ENCODE results near the gene PALB2. TPM values are rescaled to one million over a fixed set of nuclear protein-coding genes. Genes with fewer than 3 reads are reported as not detected.

The PALB2 gene
- 13.1 and 14.1 TPM in 2 replicates for total RNA-seq

DNA sequence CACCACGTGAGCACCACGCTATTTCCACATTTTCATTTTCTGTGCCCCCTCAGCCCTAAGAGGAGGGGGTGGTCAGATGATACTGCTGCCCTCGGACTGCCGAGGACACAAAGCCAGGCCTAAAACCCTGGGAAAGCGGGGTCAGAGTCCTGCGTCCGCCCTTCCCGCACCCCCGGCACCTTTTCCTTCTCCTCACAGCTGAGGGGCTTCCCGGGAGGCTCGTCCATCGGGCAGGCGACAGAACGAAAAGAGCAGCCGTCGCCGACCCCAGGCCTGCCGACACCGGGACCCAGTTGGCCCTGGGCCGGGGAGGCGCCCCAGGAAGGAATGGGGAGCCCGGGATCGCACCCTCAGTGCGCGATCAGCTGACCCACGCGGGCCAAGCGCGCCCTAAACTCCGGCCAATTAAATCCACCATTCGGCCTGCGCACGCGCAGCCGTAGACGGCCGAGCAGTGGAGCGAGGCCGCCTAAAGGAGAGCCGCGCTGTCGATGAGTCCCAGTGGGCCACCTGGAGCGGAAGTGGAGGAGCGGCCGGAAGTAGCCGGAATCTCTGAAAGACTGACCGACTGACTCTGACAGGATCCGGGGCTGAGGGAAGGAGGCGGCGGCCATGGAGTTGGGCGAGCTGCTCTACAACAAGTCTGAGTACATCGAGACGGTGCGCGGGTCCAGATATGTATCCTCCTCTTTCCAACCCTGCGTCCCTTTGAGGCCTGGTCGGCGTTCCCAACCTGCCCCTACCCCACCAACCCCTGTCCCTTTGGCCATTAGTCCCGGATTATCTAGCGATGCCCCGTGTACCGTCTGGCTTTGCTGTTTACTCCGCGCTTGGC, at the start of gene PALB2, which contains the start of gene DCTN5:
TSS of gene PALB2 (minus strand) at position 380 of the 835 bp plus-strand sequence. CDS start at position 227, 153 bp downstream.
TSS of gene DCTN5 (plus strand) at position 536 of the 835 bp plus-strand sequence. CDS start at position 613, 77 bp downstream.

DNA sequence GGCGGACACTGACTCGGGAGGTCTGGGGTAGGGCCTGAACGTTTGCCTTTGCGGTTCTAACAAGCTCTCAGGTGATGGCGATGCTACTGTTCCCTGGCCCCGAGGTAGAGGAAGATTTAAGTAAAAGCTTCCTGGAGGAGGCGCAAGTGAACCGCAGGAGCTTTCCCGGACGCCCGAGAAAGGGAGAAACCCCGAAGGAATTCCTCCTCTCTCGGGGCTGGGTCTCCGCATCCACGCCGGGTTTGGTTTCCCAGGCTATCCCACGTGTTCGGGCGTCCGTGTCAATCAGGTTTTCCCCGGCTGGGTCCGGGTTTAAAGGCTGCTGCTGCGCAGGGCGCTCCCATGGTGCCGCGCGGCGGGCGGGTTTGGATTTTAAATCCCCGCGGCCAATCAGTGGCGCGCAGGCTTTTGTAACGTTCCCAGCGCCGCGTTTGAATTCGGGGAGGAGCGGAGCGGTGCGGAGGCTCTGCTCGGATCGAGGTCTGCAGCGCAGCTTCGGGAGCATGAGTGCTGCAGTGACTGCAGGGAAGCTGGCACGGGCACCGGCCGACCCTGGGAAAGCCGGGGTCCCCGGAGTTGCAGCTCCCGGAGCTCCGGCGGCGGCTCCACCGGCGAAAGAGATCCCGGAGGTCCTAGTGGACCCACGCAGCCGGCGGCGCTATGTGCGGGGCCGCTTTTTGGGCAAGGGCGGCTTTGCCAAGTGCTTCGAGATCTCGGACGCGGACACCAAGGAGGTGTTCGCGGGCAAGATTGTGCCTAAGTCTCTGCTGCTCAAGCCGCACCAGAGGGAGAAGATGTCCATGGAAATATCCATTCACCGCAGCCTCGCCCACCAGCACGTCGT, 37.5 kb upstream of the PALB2 start, which contains the start of gene PLK1:
TSS of gene PLK1 (plus strand) at position 460 of the 844 bp plus-strand sequence. CDS start at position 504, 44 bp downstream.

DNA sequence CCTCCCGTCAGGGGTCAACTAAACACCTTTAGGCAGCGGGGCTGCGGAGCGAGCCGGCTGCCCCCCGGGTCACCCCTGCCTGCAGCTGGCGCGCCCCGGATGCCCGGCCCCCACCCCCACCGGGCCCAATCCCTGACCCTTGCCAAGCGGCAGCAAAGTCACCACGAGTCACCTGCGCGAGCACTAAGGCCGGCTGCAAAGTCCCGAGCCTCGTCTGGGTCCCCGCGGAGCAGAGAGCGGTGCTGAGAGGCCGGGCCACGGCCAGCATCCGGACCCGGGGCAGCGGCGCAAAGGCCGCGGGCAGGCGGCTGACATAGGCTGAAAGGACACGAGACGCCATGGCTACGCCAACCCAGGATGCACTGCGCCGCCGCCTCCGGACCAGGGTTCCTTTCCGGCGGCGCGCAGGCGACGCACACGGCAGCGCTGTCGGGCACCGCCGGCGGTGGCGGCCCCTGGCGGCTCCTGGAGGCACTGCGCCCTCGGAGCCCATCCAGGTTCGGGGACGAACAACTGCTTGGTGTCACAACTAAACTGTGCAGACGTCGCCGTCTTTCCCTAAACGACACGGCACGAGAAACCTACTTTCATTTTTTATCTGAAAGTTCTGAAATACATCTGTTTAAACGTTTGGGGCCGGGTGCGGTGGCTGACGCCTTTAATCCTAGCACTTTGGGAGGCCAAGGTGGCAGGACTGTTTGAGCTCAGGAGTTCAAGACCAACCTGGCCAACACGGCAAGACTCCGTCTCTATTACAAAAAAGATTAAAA, 45.0 kb downstream of the PALB2 start, which contains the start of gene NDUFAB1:
TSS of gene NDUFAB1 (minus strand) at position 366 of the 770 bp plus-strand sequence. CDS start at position 340, 26 bp downstream.

GRCh38 chr16:23556881-23557778, 84.0 kb downstream of the PALB2 start, which contains the start of the genes EARS2 and UBFD1:
Gene EARS2, minus strand, starts transcription at chr16:23557350. Its CDS starts 7 bp downstream, at chr16:23557343.
Gene UBFD1, plus strand, starts transcription at chr16:23557727. Its CDS starts 16 bp downstream, at chr16:23557743.

Other genes starting within 250 kb of the PALB2 start
- 27.6 and 32.5 TPM in 2 replicates for gene COG7, start 188.1 kb downstream of the PALB2 start, total RNA-seq
- gene GGA2, start 130.8 kb downstream of the PALB2 start, total RNA-seq = 24.9 and 40.1 TPM in 2 replicates
- gene EARS2, start 84.0 kb downstream of the PALB2 start, total RNA-seq = 35.9 and 48.7 TPM in 2 replicates
- 129 and 132 TPM in 2 replicates for gene UBFD1, start 83.6 kb downstream of the PALB2 start, total RNA-seq
- 31.3 and 33.3 TPM in 2 replicates for gene NDUFAB1, start 45.0 kb downstream of the PALB2 start, total RNA-seq
- gene DCTN5, start 156 bp upstream of the PALB2 start, total RNA-seq = 44.8 and 47.1 TPM in 2 replicates
- 4.1 and 4.4 TPM in 2 replicates for gene PLK1, start 37.6 kb upstream of the PALB2 start, total RNA-seq
- 0.49 TPM in 1 of 2 replicates, not detected in the other for gene ERN2, start 71.9 kb upstream of the PALB2 start, total RNA-seq
- not detected in 2 replicates for gene CHP2, start 113.7 kb upstream of the PALB2 start, total RNA-seq
- gene PRKCB, start 194.7 kb upstream of the PALB2 start, total RNA-seq = under 0.01 TPM in 1 of 2 replicates, not detected in the other